Mucosa of stomach (tissue), 1 donor: Measurements from ENCODE around the gene USP13.

Experiments
- H3K27me3 ChIP-seq: one replicate; pipeline ENCODE4 v1.7.0; 2013; ENCODE audit warnings: mild to moderate bottlenecking, low read length; ENCODE audit not compliant: control insufficient read depth, insufficient read depth
- H3K36me3 ChIP-seq: one replicate; pipeline ENCODE4 v1.7.0; 2013; ENCODE audit warnings: low read length; ENCODE audit not compliant: control insufficient read depth, insufficient read depth
- H3K4me1 ChIP-seq: one replicate; pipeline ENCODE4 v1.7.0; 2013; ENCODE audit warnings: mild to moderate bottlenecking, low read length; ENCODE audit not compliant: control insufficient read depth, insufficient read depth
- H3K4me3 ChIP-seq: one replicate; pipeline ENCODE4 v1.7.0; 2013; ENCODE audit warnings: low read length
- H3K9ac ChIP-seq: one replicate; pipeline ENCODE4 v1.7.0; 2013; ENCODE audit warnings: mild to moderate bottlenecking, low read length, moderate library complexity
- H3K9me3 ChIP-seq: one replicate; pipeline ENCODE4 v1.7.0; 2013; ENCODE audit warnings: mild to moderate bottlenecking, low read length, moderate library complexity; ENCODE audit not compliant: control insufficient read depth
- donor health status: Pancreatic carcinoma.

The USP13 gene, protein sequence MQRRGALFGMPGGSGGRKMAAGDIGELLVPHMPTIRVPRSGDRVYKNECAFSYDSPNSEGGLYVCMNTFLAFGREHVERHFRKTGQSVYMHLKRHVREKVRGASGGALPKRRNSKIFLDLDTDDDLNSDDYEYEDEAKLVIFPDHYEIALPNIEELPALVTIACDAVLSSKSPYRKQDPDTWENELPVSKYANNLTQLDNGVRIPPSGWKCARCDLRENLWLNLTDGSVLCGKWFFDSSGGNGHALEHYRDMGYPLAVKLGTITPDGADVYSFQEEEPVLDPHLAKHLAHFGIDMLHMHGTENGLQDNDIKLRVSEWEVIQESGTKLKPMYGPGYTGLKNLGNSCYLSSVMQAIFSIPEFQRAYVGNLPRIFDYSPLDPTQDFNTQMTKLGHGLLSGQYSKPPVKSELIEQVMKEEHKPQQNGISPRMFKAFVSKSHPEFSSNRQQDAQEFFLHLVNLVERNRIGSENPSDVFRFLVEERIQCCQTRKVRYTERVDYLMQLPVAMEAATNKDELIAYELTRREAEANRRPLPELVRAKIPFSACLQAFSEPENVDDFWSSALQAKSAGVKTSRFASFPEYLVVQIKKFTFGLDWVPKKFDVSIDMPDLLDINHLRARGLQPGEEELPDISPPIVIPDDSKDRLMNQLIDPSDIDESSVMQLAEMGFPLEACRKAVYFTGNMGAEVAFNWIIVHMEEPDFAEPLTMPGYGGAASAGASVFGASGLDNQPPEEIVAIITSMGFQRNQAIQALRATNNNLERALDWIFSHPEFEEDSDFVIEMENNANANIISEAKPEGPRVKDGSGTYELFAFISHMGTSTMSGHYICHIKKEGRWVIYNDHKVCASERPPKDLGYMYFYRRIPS

DNA sequence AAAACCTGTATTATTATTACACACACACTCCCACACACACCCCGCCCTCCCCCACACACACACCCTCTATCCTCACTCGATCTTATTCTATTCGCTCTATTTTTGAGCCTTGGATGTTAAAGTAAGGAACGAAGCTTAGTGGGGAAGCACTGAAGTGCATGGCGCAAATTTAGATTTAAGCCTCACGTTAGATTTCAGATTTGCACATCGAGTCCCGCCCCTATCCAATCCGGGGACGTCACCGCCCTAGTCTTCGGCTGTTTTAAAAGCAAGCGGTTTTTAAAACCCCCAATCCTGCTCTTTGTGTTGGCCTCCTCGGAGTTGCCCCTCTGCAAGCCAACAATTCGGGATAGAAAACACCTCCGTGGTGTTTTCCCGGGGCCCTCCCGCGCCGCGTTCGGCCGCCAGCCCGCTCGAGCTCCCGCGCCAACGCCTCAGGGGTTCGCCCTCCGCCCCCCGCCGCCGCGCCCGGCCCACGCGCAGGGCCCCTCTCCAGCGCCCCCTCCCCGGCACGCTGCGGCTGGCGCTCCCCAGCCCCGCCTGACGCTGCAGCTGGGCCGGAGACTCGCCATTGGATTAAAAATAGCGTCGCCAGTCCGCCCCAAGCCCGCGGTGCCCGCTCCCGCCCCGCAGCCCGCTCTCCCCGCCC, at the start of gene USP13:
Gene USP13 (plus strand): TSS at position 594 of the 649 bp plus-strand sequence. CDS start 186 bp downstream, outside the sequence.
- Histone ChIP-seq H3K27me3 (no peaks in the 10 kb centered on the region), H3K4me1 (peaks cover 9% of the 10 kb centered on the region)

DNA sequence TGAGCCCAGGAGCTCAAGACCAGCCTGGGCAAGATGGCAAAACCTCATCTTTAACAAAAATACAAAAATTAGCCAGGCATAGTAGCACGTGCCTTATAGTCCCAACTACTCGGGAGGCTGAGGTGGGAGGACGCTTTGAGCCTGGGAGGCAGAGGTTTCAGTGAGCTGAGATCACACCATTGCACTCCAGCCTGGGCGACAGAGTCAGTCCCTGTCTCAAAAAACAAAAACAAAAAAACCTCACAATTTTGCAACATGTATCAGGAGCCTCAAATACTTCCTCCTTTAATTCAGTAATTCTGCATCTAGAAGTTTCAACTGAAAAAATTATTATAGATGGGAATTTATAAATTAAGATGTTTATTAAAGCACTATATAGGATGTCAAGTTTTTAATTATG, 49.5 kb upstream of the USP13 start:
- Histone ChIP-seq H3K36me3 (no peaks in the 10 kb centered on the region), H3K4me1 (peaks cover 4% of the 10 kb centered on the region), H3K4me3 (no peak overlapping the region), H3K27me3 (no peaks in the 10 kb centered on the region), H3K9ac (no peak overlapping the region), H3K9me3 (no peaks in the 10 kb centered on the region)

More for the DNA sequence above, at the start of gene USP13:
- Histone ChIP-seq H3K36me3 (no peaks in the 10 kb centered on the region), H3K4me3 (peak within 1 kb of the TSS; percentile 56), H3K9me3 (no peaks in the 10 kb centered on the region), H3K9ac (peak within 1 kb of the TSS; percentile 68)

DNA sequence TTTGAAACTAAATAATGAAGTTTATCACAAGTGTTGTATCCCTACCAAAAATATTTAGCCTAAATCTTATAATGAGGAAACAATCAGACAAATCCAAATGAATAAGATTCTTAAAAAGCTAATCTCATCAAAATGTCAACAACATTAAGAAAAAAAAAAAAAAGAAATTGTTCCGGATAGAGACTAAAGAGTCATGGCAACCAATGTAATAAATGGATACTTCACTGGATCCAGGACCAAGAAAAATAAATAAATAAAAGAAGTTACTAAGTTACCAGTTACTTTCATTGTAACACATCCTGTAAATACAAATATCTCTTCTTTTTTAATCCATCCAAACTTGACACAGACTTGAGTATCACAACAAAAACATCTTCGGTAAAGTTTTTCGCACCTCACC, 49.0 kb upstream of the USP13 start:
- H3K4me3 ChIP-seq = peak overlapping the region; percentile 91
- H3K36me3 ChIP-seq = no peaks in the 10 kb centered on the region
- no peaks in the 10 kb centered on the region for H3K9me3 ChIP-seq
- H3K9ac ChIP-seq = peak overlapping the region; percentile 93
- no peaks in the 10 kb centered on the region for H3K27me3 ChIP-seq
- peaks cover 4% of the 10 kb centered on the region for H3K4me1 ChIP-seq

DNA sequence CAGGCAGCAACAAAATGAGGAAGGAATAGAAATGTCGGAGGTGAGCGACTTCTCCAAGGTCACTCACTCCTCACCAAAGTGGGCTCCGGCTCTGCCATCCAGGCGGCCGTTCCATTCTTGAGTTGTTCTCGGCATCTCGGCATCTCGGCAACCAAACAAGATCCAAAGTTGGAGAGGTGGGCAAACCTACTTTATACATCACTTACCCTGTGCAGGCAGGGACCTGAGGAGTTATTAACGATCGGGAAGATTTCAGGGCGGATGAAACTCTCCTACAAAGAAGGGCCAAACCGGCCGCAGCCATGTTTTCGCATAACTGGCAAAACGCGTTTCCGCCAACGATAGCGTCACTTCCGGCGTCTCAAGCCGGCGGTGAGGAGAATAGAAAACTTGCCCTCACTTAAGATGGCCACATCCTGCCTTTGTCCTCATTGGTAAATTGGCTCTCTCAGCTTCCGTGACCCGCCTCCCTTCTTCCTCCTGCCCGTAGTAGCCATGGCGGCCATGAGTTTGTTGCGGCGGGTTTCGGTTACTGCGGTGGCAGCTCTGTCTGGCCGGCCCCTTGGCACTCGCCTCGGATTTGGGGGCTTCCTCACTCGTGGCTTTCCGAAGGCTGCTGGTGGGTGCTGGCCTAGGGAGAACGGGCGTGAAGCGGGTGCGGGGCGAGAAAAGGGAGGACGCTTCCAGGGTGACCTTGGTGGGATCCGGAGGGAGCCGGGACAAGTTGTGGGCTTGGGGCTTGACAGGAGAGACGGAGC, 48.3 kb upstream of the USP13 start, which contains the start of the genes MRPL47 and NDUFB5:
Gene MRPL47 (minus strand): TSS at position 318 of the 758 bp plus-strand sequence. CDS start 14 bp downstream, at position 304.
Gene NDUFB5 (plus strand): TSS at position 474 of the 758 bp plus-strand sequence. CDS start 22 bp downstream, at position 496.
- Histone ChIP-seq H3K4me3 (peak within 1 kb of the TSS; percentile 91), H3K9me3 (no peaks in the 10 kb centered on the region), H3K36me3 (no peaks in the 10 kb centered on the region), H3K4me1 (peaks cover 4% of the 10 kb centered on the region), H3K9ac (peak within 1 kb of the TSS; percentile 93), H3K27me3 (no peaks in the 10 kb centered on the region)

DNA sequence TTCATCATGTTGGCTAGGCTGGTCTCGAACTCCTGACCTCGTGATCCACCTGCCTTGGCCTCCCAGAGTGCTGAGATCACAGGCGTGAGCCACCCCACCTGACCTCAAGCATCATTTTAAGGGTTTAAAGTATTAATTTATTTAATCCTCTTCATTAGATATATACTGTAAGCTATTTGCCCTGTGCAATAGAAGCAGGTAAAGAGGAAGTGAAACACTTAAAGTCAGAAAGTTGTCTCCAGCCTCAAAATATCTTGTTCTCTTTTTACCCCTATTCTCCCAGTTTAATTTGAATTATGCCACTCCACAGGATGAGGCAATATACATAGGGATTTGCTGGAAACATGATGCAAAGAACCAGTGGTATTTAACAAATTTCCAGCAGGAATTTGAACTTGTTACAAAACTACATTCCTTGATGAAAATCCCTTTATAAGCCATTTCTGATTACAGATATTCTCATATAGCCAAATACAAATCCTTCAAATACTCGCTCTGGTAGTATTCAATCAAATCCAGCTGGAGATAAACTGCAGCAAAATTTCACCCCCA, 46.2 kb upstream of the USP13 start:
- H3K4me1 ChIP-seq = peaks cover 4% of the 10 kb centered on the region
- no peaks in the 10 kb centered on the region for H3K9me3 ChIP-seq

DNA sequence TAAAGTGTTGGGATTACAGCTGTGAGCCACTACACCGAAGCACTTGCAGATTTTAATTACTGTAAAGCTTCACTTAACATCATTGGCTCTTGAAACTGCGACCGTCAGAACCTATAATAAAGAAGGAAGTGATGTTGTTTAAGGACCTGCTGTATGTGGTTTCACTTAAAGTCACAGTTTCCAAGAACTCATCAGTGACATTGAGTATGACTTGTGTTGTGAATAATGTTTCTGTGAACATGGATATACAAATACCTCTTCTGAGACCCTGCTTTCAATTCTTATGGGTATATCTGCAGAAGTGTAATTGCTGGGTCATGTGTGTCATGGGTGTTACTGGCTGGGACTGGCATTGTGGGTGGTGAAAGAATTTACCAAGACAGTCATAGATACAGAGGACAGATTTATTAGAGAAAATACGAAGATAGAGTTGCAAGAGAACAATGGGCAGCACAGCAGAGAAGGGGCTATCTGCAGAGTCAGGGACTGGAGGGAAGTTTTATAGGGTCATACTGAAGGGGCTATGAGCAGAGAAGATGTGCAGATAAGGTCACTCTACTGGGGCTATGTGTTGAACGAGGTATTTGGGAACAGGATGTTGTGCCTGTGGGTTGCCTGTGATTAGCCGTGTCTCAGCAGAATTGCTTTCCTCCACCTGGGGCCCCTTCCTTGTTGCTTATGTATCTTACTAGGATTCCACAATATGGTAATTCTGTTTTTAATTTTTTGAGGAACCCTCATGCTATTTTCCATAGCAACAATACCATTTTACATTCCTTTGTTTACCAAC, 43.7 kb upstream of the USP13 start:
- no peaks in the 10 kb centered on the region for H3K27me3 ChIP-seq
- no peak overlapping the region for H3K4me3 ChIP-seq
- no peaks in the 10 kb centered on the region for H3K9me3 ChIP-seq
- no peaks in the 10 kb centered on the region for H3K36me3 ChIP-seq
- no peak overlapping the region for H3K9ac ChIP-seq
- H3K4me1 ChIP-seq = no peaks in the 10 kb centered on the region

More for the DNA sequence above, 46.2 kb upstream of the USP13 start:
- Histone ChIP-seq H3K27me3 (no peaks in the 10 kb centered on the region), H3K9ac (no peak overlapping the region), H3K4me3 (no peak overlapping the region), H3K36me3 (no peaks in the 10 kb centered on the region)

DNA sequence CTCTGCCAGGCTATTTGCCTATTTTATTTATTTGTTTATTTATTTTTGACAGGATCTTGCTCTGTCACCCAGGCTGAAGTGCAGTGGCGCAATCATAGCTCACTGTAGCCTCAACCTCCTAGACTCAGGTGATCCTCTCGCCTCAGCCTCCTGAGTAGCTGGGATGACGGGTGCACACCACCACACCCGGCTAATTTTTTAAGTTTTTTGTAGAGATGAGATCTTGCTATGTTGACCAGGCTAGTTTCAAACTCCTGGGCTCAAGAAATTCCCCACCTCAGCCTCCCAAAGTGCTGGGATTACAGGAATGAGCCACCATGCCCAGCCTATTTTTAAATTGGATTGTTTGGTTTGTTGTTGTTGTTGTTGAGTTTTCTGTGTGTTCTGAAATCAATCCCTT, 42.8 kb upstream of the USP13 start:
- H3K36me3 ChIP-seq = no peaks in the 10 kb centered on the region
- no peaks in the 10 kb centered on the region for H3K4me1 ChIP-seq
- H3K27me3 ChIP-seq = no peaks in the 10 kb centered on the region
- H3K9me3 ChIP-seq = no peaks in the 10 kb centered on the region
- no peak overlapping the region for H3K9ac ChIP-seq
- no peak overlapping the region for H3K4me3 ChIP-seq

DNA sequence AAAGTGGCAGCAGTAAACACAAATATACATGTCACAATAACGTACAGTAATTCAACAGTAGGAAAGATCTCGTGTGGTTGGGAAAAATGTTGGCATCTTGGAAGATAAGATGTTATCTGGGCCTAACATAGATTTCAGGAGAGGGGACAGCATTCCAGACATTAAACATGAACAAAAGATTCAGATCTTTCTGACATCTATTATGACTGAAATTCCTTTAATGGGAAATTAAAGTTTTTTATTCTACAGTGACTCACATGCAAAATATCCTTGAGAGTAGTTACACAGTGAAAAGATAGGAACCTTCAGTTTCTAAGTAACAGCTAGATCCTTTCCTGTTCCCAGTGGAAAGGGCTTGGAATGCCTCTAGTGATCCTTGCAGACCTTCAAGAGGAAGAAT, 39.0 kb upstream of the USP13 start:
- Histone ChIP-seq H3K36me3 (no peaks in the 10 kb centered on the region), H3K9ac (no peak overlapping the region), H3K4me1 (no peaks in the 10 kb centered on the region), H3K27me3 (no peaks in the 10 kb centered on the region), H3K9me3 (no peaks in the 10 kb centered on the region), H3K4me3 (no peak overlapping the region)

DNA sequence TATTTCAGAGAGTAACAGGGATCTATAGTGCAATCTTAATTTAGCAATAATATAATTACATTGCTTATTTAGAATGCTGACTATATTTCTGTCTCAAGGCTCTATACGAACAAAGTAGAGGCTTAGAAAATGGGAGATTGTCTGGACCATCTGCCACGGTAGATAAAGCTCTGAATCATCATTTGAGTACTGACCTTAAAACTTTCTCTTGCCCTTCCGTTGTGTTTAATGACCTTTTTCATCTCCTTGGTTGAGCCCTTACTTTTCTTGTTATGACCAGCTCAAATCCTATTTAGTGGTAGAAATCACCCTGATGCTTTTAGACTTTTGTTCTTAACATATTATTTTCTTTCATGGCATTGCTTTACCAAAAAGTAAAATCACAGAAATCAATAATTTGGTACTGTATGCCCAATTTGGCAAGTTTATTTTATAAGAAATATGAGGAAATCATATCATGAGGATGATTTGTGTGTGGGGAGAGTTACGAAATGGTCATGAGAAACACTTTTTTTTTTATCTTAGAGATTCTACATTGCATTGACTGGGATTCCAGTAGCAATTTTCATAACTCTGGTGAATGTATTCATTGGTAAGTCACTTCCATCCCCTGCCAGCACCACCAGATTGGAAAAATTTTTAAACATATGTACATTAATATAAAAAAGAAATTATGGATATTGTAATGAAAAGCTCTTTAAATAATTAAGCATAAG, 37.2 kb upstream of the USP13 start:
- Histone ChIP-seq H3K4me1 (no peaks in the 10 kb centered on the region), H3K9me3 (no peaks in the 10 kb centered on the region), H3K27me3 (no peaks in the 10 kb centered on the region), H3K9ac (no peak overlapping the region), H3K4me3 (no peak overlapping the region), H3K36me3 (no peaks in the 10 kb centered on the region)

DNA sequence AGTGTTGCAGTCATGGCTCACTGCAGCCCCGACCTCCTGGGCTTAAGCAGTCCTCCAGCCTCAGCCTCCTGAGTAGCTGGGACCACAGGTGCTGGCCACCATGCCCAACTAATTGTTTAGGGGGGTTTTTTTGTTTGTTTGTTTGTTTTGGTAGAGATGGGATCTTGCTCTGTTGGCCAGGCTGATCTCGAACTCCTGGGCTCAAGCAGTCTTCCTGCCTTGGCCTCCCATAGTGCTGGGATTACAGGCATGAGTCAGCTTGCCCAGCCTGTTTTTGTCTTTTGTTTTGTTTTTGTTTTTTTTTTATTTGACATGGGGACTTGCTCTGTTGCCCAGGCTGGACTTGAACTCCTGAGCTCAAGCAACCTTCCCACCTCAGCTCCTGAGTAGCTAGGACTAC, 30.8 kb upstream of the USP13 start:
- no peaks in the 10 kb centered on the region for H3K4me1 ChIP-seq
- no peaks in the 10 kb centered on the region for H3K27me3 ChIP-seq
- no peak overlapping the region for H3K4me3 ChIP-seq
- no peaks in the 10 kb centered on the region for H3K36me3 ChIP-seq
- H3K9me3 ChIP-seq = no peaks in the 10 kb centered on the region
- no peak overlapping the region for H3K9ac ChIP-seq
